Subcutaneous adipose tissue (tissue), 4 donors: Measurements from ENCODE around the gene MNT. TPM values are rescaled to one million over a fixed set of nuclear protein-coding genes. Genes with fewer than 3 reads are reported as not detected.

Source experiments
- total RNA-seq, 4 donors: library from RNA; depleted of rRNA; stranded (reverse); fragments of >200 nt; gene quantifications; one replicate each; pipeline ENCODE4 v1.1.0, GENCODE V29; 2016
- TF ChIP-seq, protein P1 (sequence below): fragments of 450-650 bp; IDR thresholded peaks from one replicate; pipeline ENCODE4 v1.5.1; 2016; ENCODE audit warnings: low read depth, mild to moderate bottlenecking, control low read depth, antibody characterized with exemption, moderate library complexity

Gene MNT
- total RNA-seq, 4 donors from 2014 or later = 7.0 to 10.8 (median 9.8) TPM

DNA sequence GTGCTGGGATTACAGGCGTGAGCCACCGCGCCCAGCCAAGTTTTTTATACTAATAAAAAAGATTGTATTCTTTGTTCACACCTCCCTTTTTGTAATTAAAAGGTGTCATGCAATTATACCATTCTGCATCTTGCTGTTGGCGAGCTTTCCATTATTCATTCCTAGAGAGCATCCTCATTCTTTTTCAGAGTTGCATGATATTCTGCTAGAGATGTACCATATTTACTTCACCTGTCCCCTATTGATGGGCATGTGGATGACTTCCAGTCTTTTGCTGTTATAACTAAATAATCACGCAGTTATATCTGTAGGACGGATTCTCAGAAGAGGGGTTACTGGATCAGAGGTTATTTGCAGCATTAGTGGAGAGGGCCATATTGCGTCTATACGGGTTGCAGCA lies 46.5 kb downstream of the MNT start:
- TF ChIP-seq, protein P1, sequence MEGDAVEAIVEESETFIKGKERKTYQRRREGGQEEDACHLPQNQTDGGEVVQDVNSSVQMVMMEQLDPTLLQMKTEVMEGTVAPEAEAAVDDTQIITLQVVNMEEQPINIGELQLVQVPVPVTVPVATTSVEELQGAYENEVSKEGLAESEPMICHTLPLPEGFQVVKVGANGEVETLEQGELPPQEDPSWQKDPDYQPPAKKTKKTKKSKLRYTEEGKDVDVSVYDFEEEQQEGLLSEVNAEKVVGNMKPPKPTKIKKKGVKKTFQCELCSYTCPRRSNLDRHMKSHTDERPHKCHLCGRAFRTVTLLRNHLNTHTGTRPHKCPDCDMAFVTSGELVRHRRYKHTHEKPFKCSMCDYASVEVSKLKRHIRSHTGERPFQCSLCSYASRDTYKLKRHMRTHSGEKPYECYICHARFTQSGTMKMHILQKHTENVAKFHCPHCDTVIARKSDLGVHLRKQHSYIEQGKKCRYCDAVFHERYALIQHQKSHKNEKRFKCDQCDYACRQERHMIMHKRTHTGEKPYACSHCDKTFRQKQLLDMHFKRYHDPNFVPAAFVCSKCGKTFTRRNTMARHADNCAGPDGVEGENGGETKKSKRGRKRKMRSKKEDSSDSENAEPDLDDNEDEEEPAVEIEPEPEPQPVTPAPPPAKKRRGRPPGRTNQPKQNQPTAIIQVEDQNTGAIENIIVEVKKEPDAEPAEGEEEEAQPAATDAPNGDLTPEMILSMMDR = no peak

DNA sequence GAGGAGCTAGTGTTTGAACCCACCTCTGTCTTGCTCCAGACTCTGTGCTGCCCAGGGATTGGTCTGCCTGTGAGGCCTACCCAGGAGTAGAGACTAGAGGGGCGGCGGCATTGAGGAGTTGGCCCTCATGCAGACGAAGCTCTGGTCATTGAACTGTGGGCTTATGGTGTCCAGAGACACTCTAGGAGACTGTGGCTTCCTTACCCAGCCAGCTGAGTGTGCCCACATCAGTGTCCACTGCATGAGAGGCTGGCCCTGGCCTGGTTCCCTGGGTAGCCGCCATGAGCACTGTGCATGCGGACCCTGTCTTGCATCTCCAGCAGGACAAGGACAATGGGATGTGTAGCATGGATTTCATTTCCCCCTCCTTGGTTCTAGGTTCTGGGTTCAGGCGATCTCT lies 49.6 kb downstream of the MNT start:
- TF ChIP-seq, protein P1 = no peak

DNA sequence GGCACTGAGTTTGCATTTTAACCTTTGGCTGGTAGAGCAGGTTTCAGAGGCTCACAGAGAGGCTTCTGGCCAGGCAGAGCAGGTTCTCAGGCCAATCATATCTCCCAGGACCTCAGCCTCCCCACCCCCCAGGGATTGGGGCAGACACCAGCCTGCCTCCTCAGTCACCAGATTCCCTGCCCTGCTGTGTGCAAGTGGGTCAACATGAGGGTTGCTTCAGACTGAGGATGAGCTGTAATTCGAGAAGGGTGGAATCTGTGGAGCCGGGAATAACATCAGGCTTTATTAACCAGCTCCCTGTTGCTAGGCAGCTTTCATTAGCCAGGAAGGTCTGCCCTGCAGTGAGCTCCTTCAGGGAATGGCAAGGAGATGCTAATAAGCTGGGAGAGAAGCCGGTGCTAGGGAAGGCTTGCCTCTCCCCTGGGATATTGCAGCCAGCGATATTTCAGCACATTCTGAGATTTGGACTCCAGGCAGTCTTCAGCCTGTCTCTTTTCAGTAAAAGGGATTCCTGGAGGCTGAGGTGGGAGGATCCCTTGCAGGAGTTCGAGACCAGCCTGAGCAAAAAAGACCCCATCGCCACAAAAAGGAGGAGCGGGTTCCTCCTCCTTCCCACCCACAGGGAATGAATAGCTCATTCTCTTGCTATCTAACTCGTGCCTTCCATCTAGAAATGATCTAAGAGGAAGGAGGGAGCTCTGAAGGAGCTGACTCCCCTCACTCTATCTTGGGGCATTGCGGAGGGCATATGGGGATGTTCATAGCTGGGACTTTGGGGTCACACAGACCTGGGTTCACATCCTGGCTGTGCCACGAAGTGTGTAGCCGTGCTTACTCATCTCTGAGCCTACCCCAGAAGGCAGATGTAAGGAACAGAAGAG lies 52.8 kb downstream of the MNT start:
- TF ChIP-seq, protein P1 = no peak

DNA sequence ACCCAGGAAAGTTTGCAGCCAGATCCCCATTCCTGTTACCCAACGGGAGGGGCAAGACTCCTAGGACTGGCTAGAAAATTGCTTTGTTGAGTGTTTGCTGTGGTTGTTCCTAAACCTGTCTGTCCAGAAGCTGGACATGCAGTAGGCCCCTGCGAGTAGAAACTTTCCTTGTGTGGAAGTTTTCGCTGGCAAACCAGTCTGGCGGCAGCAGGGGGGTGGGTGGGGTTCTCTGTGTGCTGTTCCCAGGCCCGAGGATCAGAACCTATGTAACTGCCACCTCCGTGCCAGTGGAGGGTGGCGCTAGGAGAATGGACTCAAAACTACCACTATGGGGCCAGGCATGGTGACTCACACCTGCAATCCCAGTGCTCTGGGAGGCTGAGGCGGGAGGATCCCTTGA lies 54.4 kb downstream of the MNT start:
- TF ChIP-seq, protein P1 = no peak

DNA sequence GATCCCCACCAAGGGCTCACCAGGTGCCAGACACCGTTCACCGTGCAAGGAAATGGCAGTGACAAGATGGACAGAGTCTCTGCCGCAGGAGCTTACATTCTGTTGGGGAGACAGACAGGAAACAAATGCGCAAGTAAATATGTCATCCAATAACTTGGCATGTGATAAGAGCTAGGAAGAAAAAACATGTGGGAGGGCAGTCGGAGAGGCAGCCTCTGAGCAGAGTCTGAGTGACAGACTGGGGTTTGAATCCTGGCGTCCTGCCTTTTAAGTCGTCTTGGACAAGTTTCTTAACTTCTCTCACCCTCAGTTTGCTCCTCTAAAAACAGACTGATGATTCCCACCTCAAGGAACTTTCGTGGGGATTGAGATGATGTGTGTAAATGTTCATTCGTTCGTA lies 56.3 kb downstream of the MNT start:
- TF ChIP-seq, protein P1 = no peak

DNA sequence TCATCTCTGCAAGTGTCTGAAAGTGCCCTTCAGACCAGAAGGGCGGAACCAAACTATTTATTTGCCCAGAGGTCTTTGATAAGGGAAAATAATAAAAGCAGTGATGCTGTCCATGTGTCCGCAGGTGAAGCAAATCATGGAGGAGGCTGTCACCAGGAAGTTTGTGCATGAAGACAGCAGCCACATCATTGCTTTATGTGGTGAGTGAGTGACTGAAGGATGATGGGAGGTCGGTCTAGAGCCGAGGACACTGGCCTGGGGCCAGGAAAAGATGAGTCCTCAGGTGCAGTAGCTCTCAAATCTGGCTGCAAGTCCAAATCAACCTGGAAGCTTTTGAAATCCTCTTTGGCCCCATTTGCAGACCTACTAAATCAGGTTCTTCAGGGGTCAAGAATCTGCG lies 57.4 kb downstream of the MNT start:
- TF ChIP-seq, protein P1 = no peak

DNA sequence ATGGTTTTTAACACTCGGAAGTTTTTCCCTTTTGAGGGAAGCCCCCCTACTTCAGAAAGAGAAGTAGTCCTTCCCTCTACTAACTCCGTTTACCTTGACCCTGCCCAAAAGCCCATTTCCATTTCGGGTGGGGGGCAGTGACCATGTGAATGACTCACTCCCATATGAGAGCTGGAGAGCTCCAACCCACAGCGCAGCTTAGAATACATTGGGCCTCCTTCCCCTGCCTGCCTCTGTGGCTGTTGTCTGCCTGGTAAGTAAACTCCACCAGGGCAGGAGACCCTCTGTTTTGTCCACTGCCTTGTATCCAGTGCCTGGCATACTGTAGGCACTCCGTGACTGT lies 62.6 kb downstream of the MNT start:
- TF ChIP-seq, protein P1 = no peak
